NCI-H2196 treated with DMSO at 0.1 percent for 48 hours (cell line): ENCODE measurements around the gene PASK.
A peak's percentile ranks its signal among the peaks of the same experiment; 100 is the strongest.
"Not testable (repeated sequence)": the region's sequence is repeated elsewhere in the genome, so short reads cannot be mapped to it uniquely, and the experiment has no call there.

ENCODE experiments used
- DNase-seq: peaks from one replicate; lab custom pipeline; 2025; ENCODE audit not compliant: unreplicated experiment; lab: John Stamatoyannopoulos, UW

The PASK gene

GRCh38 chr2:241148891-241149674, at the start of gene PASK:
TSS of gene PASK (minus strand) at chr2:241149472. CDS start at chr2:241143032, 6,440 bp downstream.
- peak; percentile 96 for DNase-seq

DNA sequence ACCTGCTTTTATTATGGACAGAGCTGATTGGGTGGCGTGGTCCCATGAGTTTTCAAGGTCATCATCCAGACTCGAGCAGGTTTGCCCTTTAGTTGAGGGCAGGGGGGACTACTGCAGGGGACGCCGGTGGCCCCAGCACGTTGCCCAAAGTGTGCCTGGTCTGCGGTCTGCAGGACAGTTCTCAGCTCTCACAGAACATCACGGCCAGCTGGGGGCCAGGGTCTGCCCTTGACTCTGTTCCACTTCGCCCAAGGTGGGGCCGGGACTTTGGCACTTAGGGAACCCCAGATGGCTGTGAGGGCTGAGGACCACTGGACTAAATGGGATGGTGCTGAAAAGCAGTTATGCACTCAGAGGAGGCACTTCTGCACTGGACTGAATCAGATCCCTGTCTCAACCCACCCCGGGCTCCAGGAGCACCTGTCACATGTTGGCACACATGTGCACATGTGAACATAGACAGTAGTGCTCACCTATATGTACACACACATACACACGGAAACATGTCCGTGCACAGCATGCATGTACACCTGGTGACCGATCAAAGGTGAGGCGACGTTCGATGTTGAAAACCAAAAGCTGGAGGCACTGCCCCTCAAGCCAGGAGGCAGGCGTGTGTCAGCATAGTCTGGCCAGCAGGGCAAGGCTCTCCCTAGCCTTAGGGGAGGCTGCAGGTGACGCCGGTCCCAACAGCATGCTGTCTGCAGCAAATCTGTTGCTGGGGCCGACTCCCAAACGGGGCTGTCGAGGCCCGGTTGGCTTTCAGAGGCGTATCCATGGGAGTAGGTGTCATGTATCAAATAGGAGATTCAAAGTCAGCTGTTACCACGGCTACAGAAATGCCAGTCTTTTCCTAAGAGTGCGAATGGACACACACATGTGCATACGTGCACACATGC, 49.4 kb upstream of the PASK start:
- no peak for DNase-seq

DNA sequence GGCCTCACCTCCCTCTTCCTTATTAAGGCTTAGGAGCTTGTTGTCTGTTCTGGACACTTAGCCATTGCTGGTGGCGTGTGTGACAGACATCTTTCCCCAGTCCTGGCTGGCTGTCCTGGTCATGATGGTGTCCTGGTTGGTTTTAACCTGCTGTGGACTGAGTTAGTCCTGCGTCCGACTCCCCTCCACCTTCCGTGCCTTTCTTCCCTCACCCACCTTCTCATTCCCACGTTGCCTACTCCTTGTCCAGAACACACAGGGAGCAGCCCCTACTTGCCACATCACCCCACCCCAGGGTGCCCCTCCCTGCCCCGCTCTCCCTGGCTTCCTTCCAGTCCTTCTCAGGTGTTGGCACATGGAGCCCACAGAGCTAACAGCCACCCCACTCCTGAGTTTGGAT, 48.7 kb upstream of the PASK start:
- DNase-seq, result no peak

- not testable (repeated sequence) for DNase-seq
Observed at GRCh38 chr2:241197246-241197645, 48.0 kb upstream of the PASK start.

GRCh38 chr2:241195506-241196130, 46.3 kb upstream of the PASK start:
- DNase-seq, result no peak

DNA sequence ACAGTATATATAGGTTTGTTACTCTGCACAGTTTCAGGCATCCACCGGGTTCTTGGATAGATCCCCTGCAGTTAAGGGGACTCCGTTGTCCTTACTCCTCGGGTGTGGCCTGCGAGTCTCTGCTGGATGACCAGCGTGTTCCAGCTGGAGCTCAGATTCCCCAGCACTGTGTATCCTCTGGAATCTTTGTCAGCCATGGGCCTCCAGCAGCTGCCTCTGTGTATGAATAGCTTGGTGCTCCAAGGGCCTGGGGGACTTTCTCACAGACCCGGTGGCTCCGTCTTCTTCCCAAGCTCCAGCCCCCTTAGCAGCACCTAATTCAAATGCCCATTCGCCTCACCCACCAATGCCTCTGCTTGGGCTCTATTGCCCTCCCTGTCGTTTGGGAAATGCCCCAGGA, 45.5 kb upstream of the PASK start:
- no peak for DNase-seq

DNA sequence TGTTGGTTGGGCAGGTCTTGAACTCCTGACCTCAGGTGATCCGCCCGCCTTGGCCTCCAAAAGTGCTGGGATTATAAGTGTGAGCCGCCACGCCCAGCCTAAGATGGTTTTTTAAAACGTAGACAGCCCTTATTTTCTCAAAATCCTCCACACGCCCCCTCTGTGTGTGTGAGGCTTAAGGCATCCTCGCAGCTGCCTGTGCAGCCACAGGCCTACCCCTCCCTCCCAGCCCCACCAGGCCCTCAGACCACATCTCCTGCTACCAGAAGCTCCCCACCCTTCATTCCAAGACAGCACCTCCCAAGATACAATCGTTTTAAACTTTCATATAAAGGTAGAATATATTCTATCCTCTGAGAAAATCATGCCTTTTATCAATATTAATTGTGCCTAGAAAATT, 44.0 kb upstream of the PASK start:
- no peak for DNase-seq

DNA sequence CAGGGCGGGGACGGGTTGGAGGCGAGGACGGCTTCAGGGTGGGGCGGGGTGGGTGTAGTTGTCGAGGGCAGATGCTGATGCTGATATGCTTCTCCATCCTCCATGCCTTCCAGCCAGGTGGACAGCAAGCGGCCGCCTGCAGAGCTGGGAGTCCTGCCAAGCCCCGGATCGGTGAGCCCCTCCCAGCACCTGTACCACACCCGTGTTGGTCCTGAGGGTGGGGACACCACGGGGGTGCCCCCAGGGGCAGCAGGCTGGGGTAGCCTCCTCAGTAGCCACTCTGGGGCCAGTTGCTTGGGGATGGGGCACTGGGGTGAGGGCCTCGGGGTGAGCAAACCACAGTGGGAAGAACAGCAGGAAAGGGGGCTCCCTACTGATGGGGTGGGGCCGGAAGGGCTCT, 41.8 kb upstream of the PASK start:
- no peak for DNase-seq

DNA sequence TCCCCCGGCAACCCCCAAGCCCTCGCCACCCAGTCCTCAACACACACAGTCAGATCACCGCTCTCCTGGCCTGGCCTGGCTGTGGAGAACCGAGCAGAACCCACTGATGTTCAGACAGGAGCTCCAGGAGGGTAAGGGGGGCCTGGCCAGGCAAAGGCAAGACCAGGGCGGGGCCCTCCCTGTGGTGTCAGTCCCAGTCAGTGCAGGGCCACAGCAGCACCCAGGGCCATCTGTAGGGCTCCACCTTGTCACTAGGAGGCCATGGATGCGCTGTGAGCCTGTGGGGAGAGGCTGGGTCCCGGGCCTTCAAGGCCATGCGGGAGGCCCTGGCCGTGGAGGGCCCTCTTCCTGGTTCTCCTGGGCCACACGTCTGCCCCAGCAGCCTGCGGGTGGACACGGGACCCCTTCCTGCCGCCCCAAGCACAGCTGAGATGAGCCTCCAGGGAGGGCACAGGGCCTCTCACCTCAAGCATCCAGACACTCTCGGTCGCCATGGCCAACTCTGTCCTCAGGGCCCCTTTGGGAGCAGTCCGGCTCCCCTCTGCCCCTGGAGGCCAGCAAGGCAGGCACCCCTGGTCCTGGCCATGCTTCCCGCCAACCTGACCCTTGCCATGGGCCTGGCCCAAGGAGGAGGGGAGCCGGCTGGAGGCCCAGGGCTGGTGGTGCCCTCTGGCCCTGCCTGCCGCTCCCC, 41.2 kb upstream of the PASK start:
- no peak for DNase-seq

DNA sequence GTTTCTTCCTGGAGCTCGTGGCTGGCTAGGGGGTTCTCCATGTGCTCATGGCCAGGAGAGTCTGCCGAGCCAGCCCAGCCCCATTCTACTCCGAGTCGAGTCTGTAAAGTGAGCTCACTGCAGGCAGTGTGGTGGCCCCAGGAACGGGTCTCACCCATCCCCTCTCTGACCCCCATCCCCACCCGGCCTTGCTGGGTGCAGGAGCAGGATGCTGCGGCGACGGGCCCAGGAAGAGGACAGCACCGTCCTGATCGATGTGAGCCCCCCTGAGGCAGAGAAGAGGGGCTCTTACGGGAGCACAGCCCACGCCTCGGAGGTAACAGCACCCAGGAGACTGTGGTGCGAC, 40.6 kb upstream of the PASK start:
- DNase-seq, result no peak

GRCh38 chr2:241189093-241189855, 40.0 kb upstream of the PASK start:
- DNase-seq, result no peak

- DNase-seq, result peak; percentile 19
Observed at GRCh38 chr2:241188361-241189092, 39.3 kb upstream of the PASK start, which contains the start of gene ANO7. TSS of gene ANO7 (plus strand) at chr2:241188677. CDS start at chr2:241190064, 1,387 bp downstream.

- no peak for DNase-seq
Observed at GRCh38 chr2:241187918-241188234, 38.6 kb upstream of the PASK start.

- no peak for DNase-seq
Observed at GRCh38 chr2:241187101-241187917, 38.0 kb upstream of the PASK start.

DNA sequence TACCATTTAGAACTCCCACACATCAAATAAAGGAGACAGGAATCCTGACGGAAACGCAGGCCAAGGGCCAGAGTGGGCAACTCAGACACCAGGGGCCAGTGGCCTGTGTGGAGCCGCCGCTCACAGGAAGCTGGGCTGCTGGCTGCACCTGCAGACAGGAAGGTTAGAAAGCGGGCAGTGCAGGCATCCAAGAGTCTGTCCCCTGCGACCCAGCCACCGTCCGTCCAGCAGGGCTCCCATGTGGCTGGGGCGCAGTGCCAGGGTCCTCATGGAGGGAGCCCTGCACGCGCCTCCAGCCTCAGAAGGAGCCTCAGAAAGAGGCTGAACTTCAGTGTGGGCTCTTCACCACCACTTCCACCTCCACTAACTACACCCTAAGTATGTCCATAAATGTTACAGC, 36.7 kb upstream of the PASK start:
- DNase-seq, result no peak

- DNase-seq, result no peak
Observed at GRCh38 chr2:241184901-241185300, 35.6 kb upstream of the PASK start.

- no peak for DNase-seq
Observed at GRCh38 chr2:241183221-241183620, 33.9 kb upstream of the PASK start.

- no peak for DNase-seq
Observed at GRCh38 chr2:241182531-241183133, 33.4 kb upstream of the PASK start.

- DNase-seq, result no peak
Observed at GRCh38 chr2:241182126-241182525, 32.9 kb upstream of the PASK start.
